Retinal pigment epithelial cell (primary cell): Measurements from ENCODE around the gene ZCCHC8.

Experiments
- DNase-seq: peaks from one replicate; pipeline ENCODE4 v3.0.0-alpha.2; 2010; ENCODE audit warnings: low read depth
- H3K4me3 ChIP-seq: 2 replicates; pipeline ENCODE4 v1.5.1; 2011; ENCODE audit warnings: mild to moderate bottlenecking, low read length, control low read depth, moderate library complexity
- CTCF ChIP-seq: conservative IDR thresholded peaks from 2 replicates; pipeline ENCODE4 v1.5.1; 2011; ENCODE audit warnings: low read depth, low read length, control low read depth, inconsistent platforms

The ZCCHC8 gene

GRCh38 chr12:122500685-122501488 is at the start of gene ZCCHC8:
TSS of gene ZCCHC8 (minus strand) at chr12:122500932. CDS start at chr12:122500840, 92 bp downstream.
- peak within 1 kb of the TSS; percentile 92 for H3K4me3 ChIP-seq
- TF ChIP-seq CTCF: peak; percentile 6
- DNase-seq: peak; percentile 95

- TF ChIP-seq CTCF: no peak
- DNase-seq: no peak
- H3K4me3 ChIP-seq: no peak overlapping the region
These were observed 46.6 kb upstream of the ZCCHC8 start for GRCh38 chr12:122547330-122547729.

- DNase-seq: no peak
- H3K4me3 ChIP-seq: no peak overlapping the region
- TF ChIP-seq CTCF: no peak
These were observed 45.1 kb upstream of the ZCCHC8 start for GRCh38 chr12:122545855-122546254.

- DNase-seq: no peak
- no peak overlapping the region for H3K4me3 ChIP-seq
- no peak for TF ChIP-seq CTCF
These were observed 43.8 kb upstream of the ZCCHC8 start for GRCh38 chr12:122544537-122544936.

GRCh38 chr12:122538496-122538895 is 37.8 kb upstream of the ZCCHC8 start:
- H3K4me3 ChIP-seq: no peak overlapping the region
- no peak for TF ChIP-seq CTCF
- DNase-seq: no peak

- no peak for DNase-seq
- H3K4me3 ChIP-seq: no peak overlapping the region
- no peak for TF ChIP-seq CTCF
These were observed 36.3 kb upstream of the ZCCHC8 start for GRCh38 chr12:122537021-122537420.

- H3K4me3 ChIP-seq: no peak overlapping the region
- DNase-seq: no peak
- TF ChIP-seq CTCF: no peak
These were observed 33.1 kb upstream of the ZCCHC8 start for GRCh38 chr12:122533856-122534255.
